ENCODE results near the gene LYPD6B.

Gene LYPD6B, protein sequence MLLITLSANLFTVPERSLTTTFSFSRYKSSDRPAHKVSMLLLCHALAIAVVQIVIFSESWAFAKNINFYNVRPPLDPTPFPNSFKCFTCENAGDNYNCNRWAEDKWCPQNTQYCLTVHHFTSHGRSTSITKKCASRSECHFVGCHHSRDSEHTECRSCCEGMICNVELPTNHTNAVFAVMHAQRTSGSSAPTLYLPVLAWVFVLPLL

GRCh38 chr2:149038442-149039212, at the start of gene LYPD6B:
Gene LYPD6B, plus strand, starts transcription at chr2:149038699. Its CDS starts 92,250 bp downstream, at chr2:149130949.
- Mint-ChIP-seq H3K36me3 (ENCODE audit: low read depth) (no peaks in the 10 kb centered on the region), H3K27me3 (peaks cover 64% of the 10 kb centered on the region), H3K27ac (no peak within 1 kb of the TSS), H3K4me1 (ENCODE audit: low read depth) (no peaks in the 10 kb centered on the region), H3K9me3 (no peaks in the 10 kb centered on the region), H3K4me3 (peak within 1 kb of the TSS; percentile 35)
- no peak for DNase-seq

- H3K27ac Mint-ChIP-seq = no peak overlapping the region
- peaks cover 4% of the 10 kb centered on the region for H3K4me1 Mint-ChIP-seq (ENCODE audit: low read depth)
- no peaks in the 10 kb centered on the region for H3K27me3 Mint-ChIP-seq
- no peak overlapping the region for H3K4me3 Mint-ChIP-seq
- H3K9me3 Mint-ChIP-seq = no peaks in the 10 kb centered on the region
- no peak for DNase-seq
- peaks cover 24% of the 10 kb centered on the region for H3K36me3 Mint-ChIP-seq (ENCODE audit: low read depth)
Measured at GRCh38 chr2:148989882-148990493, 48.5 kb upstream of the LYPD6B start.

- H3K4me1 Mint-ChIP-seq (ENCODE audit: low read depth) = peaks cover 4% of the 10 kb centered on the region
- no peak overlapping the region for H3K27ac Mint-ChIP-seq
- DNase-seq = no peak
Measured at GRCh38 chr2:148990968-148991367, 47.5 kb upstream of the LYPD6B start.

DNA sequence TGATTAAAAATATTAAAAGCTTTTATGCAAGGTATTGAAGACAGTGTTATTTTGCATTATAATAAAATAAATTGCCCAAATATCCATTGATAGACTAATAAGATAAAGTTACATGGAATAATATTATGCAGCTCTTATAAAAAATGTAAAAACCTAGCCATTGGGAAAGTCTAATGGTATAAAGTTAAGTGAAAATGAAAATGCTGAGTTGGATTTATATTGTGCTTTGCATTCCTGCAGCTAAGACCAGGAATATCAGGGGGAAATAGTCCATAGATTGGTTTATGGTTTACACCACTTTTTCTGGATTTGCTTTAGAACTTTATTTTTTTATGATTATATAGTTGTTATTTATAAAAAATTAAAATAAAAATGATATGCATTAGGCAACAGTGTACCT, 46.1 kb upstream of the LYPD6B start:
- Mint-ChIP-seq H3K27me3 (no peaks in the 10 kb centered on the region), H3K4me1 (ENCODE audit: low read depth) (peaks cover 4% of the 10 kb centered on the region), H3K9me3 (no peaks in the 10 kb centered on the region), H3K4me3 (no peak overlapping the region), H3K36me3 (ENCODE audit: low read depth) (peaks cover 29% of the 10 kb centered on the region), H3K27ac (no peak overlapping the region)
- DNase-seq = no peak

More at GRCh38 chr2:148990968-148991367, 47.5 kb upstream of the LYPD6B start:
- Mint-ChIP-seq H3K9me3 (no peaks in the 10 kb centered on the region), H3K4me3 (no peak overlapping the region), H3K27me3 (no peaks in the 10 kb centered on the region), H3K36me3 (ENCODE audit: low read depth) (peaks cover 24% of the 10 kb centered on the region)

GRCh38 chr2:148993351-148993750, 45.1 kb upstream of the LYPD6B start:
- Mint-ChIP-seq H3K4me3 (no peak overlapping the region), H3K27ac (no peak overlapping the region), H3K9me3 (no peaks in the 10 kb centered on the region), H3K36me3 (ENCODE audit: low read depth) (peaks cover 38% of the 10 kb centered on the region), H3K4me1 (ENCODE audit: low read depth) (peaks cover 4% of the 10 kb centered on the region), H3K27me3 (no peaks in the 10 kb centered on the region)
- no peak for DNase-seq

- Mint-ChIP-seq H3K9me3 (no peaks in the 10 kb centered on the region), H3K4me3 (no peak overlapping the region), H3K36me3 (ENCODE audit: low read depth) (peaks cover 38% of the 10 kb centered on the region), H3K27ac (no peak overlapping the region), H3K4me1 (ENCODE audit: low read depth) (peaks cover 6% of the 10 kb centered on the region), H3K27me3 (no peaks in the 10 kb centered on the region)
- no peak for DNase-seq
Measured at GRCh38 chr2:148994341-148994740, 44.2 kb upstream of the LYPD6B start.

DNA sequence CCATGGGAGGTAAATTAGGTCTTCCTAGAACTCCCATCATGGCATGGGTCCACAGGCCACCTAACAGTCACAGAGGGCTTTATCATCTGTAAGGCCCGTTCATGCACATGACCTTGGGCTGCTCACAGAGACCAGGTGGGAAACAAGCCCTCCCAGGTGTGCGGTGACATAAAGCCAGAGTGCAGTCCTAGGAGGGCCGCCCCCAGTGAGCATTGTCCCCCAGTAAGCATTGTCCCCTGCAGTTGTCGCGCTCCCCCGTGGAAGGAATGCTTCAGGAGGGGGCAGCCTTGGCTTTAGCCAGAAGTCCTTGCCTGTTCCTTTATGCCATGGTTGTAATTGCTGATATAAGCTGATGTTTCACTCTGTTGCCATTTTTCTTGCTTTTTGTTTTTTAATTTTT, 41.7 kb upstream of the LYPD6B start:
- Mint-ChIP-seq H3K27ac (no peak overlapping the region), H3K4me3 (no peak overlapping the region), H3K9me3 (no peaks in the 10 kb centered on the region), H3K36me3 (ENCODE audit: low read depth) (peaks cover 34% of the 10 kb centered on the region), H3K4me1 (ENCODE audit: low read depth) (peaks cover 19% of the 10 kb centered on the region), H3K27me3 (no peaks in the 10 kb centered on the region)
- DNase-seq = no peak

DNA sequence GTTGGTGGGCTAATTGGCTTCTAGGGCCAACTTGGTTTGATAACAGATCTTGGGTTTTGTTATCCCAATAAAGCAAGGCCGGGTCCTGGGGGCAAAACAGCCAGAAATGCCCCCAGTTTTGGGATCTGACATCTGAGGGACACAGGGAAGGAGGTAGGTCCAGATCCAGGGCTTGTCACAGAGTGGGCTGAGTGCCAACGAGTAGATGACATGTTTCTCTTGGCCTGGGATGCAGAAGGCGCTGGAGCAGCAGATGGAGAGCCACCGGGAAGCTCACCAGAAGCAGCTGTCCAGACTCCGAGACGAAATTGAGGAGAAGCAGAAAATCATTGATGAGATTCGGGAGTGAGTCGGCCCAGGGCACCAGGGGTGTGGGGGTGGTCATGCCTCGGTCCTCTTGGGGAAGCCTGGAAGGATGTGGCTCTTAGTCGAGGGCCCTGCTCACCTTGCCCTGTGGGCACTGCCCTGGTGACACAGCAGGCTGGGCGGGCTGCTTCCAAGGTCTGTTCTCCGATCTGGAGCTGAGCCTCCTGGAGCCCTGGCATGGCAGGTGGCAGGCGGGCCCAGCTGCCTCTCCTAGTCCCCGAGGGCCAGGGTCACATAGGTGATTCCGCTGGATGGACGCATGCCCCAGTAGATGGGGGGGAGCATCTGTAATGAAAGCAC, 40.2 kb upstream of the LYPD6B start:
- peaks cover 19% of the 10 kb centered on the region for H3K4me1 Mint-ChIP-seq (ENCODE audit: low read depth)
- no peak overlapping the region for H3K27ac Mint-ChIP-seq
- H3K9me3 Mint-ChIP-seq = no peaks in the 10 kb centered on the region
- H3K36me3 Mint-ChIP-seq (ENCODE audit: low read depth) = peaks cover 42% of the 10 kb centered on the region
- DNase-seq = no peak
- H3K27me3 Mint-ChIP-seq = no peaks in the 10 kb centered on the region
- H3K4me3 Mint-ChIP-seq = no peak overlapping the region

GRCh38 chr2:148998831-148999200, 39.7 kb upstream of the LYPD6B start:
- H3K4me1 Mint-ChIP-seq (ENCODE audit: low read depth) = peaks cover 19% of the 10 kb centered on the region
- H3K27me3 Mint-ChIP-seq = no peaks in the 10 kb centered on the region
- H3K36me3 Mint-ChIP-seq (ENCODE audit: low read depth) = peaks cover 43% of the 10 kb centered on the region
- no peaks in the 10 kb centered on the region for H3K9me3 Mint-ChIP-seq
- no peak for DNase-seq
- H3K4me3 Mint-ChIP-seq = no peak overlapping the region
- H3K27ac Mint-ChIP-seq = no peak overlapping the region

DNA sequence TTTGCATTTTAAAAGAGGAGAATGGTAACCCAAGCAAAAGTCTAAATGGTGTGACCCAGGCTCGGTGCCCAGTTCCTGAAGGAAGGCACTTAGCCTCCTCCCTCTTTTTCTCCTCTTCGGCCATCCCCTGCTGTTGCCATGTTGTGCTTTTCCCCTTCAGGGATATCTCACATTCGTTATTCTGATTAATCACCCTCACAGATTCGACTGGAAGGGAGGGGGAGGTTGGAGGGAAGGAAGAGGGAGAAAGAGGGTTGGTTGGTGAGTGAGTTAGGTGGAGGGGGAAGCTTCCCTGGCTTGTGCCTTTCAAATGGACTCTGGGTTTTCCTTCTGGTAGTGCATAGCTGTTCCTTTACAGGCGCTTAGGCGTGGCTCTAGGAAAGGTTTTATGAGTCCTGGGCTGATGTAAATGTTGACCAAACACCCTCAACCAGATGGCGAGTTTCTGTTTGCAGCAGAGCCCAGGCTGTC, 39.0 kb upstream of the LYPD6B start:
- Mint-ChIP-seq H3K9me3 (no peaks in the 10 kb centered on the region), H3K36me3 (ENCODE audit: low read depth) (peaks cover 43% of the 10 kb centered on the region), H3K27me3 (no peaks in the 10 kb centered on the region), H3K27ac (no peak overlapping the region), H3K4me1 (ENCODE audit: low read depth) (peaks cover 19% of the 10 kb centered on the region), H3K4me3 (no peak overlapping the region)
- DNase-seq = no peak

DNA sequence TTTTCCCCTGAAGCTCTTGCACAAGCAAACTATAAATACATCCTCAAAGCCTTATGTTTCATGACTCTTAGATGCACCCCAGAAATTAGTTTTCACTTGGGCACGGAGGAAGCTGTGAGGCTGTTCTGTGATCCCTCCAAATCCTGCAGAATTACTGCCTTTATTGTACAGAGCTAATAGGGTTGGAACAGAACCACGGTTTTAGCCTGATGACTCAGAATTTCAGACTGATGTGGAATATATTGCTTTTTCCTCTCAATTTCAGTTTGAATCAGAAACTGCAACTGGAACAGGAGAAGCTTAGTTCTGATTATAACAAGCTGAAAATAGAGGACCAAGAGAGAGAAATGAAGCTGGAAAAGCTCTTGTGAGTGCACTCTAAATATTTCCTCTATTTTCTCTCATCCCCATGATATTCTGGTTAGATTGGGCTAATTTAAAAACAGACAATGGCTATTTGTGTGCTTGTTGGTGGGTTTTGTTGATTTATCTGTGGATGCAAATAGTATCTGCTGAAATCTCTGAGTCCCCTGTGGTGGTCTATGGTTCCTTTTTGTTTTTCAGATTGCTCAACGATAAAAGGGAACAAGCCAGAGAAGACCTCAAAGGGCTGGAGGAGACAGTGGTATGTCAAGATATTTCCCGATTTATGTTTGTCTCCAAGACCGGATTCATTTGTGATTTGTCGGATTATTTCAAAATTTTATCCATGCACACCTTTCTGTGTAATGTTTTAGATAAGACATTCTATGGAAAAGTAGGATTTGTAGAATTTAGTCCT, 38.2 kb upstream of the LYPD6B start:
- peaks cover 37% of the 10 kb centered on the region for H3K36me3 Mint-ChIP-seq (ENCODE audit: low read depth)
- H3K4me3 Mint-ChIP-seq = no peak overlapping the region
- H3K27ac Mint-ChIP-seq = peak overlapping the region; percentile 22
- H3K9me3 Mint-ChIP-seq = no peaks in the 10 kb centered on the region
- peaks cover 19% of the 10 kb centered on the region for H3K4me1 Mint-ChIP-seq (ENCODE audit: low read depth)
- H3K27me3 Mint-ChIP-seq = no peaks in the 10 kb centered on the region
- no peak for DNase-seq

- Mint-ChIP-seq H3K4me3 (no peak overlapping the region), H3K27ac (no peak overlapping the region), H3K36me3 (ENCODE audit: low read depth) (peaks cover 32% of the 10 kb centered on the region), H3K9me3 (no peaks in the 10 kb centered on the region), H3K4me1 (ENCODE audit: low read depth) (peaks cover 19% of the 10 kb centered on the region), H3K27me3 (no peaks in the 10 kb centered on the region)
- no peak for DNase-seq
Measured at GRCh38 chr2:149001496-149001895, 37.0 kb upstream of the LYPD6B start.

DNA sequence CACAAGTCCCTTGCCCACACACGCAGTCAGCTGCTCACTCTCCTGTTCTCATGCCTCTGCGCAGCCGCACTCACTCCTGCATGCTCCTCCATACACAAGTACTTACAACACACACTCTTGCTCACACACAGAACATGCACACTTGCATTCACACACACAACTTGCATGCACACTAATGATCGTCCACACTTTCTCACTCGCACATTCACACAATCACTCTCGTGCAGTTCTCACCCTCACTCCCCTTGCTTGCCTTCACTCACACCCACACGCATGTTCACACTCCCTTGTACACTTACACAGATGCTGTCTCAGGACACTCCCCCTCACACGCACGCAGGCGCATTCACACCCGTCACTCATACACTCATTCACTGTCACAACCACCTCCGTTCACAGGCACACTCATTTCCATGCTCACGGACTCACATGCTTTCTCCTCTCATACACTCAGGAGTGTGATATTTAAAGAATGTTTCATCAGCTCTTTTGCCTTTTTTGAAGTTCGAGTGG, 36.1 kb upstream of the LYPD6B start:
- H3K36me3 Mint-ChIP-seq (ENCODE audit: low read depth) = peaks cover 30% of the 10 kb centered on the region
- H3K27ac Mint-ChIP-seq = no peak overlapping the region
- H3K9me3 Mint-ChIP-seq = no peaks in the 10 kb centered on the region
- no peaks in the 10 kb centered on the region for H3K27me3 Mint-ChIP-seq
- no peak for DNase-seq
- H3K4me3 Mint-ChIP-seq = no peak overlapping the region
- H3K4me1 Mint-ChIP-seq (ENCODE audit: low read depth) = peaks cover 19% of the 10 kb centered on the region

All from activated T-cell treated with anti-CD3 and anti-CD28 coated beads, Interleukin-2, amount 50 U/mL, for 24 hours (primary cell).